Neural cell (in vitro differentiated cells): Measurements from ENCODE around the gene SLC25A4. TPM values are rescaled to one million over a fixed set of nuclear protein-coding genes. Genes with fewer than 3 reads are reported as not detected.
"Not testable (repeated sequence)": the region's sequence is repeated elsewhere in the genome, so short reads cannot be mapped to it uniquely, and the experiment has no call there.

ENCODE experiments used
- H2AFZ ChIP-seq: fragments of 200-600, 300-800 bp; sonication (generic), shearing (Covaris generic); 2 replicates; pipeline ENCODE4 v1.6.0; 2014; ENCODE audit warnings: low read depth, mild to moderate bottlenecking, antibody characterized with exemption, low read length, moderate library complexity
- H3F3A ChIP-seq: fragments of 200-600 bp; shearing (Covaris generic); 2 replicates; pipeline ENCODE4 v1.6.1; 2016; ENCODE audit warnings: mild to moderate bottlenecking, moderate library complexity, mixed read lengths, antibody characterized with exemption, low read length; ENCODE audit not compliant: insufficient read depth, poor library complexity, severe bottlenecking
- H3K27ac ChIP-seq: fragments of 200-600, 300-800 bp; sonication (generic), shearing (Covaris generic); 2 replicates; pipeline ENCODE4 v1.5.1; 2014; ENCODE audit warnings: mild to moderate bottlenecking, low read length, moderate library complexity
- H3K27me3 ChIP-seq: fragments of 300-800, 200-600 bp; sonication (generic), shearing (Covaris generic); 2 replicates; pipeline ENCODE4 v1.6.0; 2014; ENCODE audit warnings: mild to moderate bottlenecking, low read depth, low read length, moderate library complexity; ENCODE audit not compliant: insufficient read depth
- H3K36me3 ChIP-seq: fragments of 300-800, 200-600 bp; sonication (generic), shearing (Covaris generic); 2 replicates; pipeline ENCODE4 v1.5.1; 2014; ENCODE audit warnings: mild to moderate bottlenecking, antibody characterized with exemption, low read length, moderate library complexity; ENCODE audit not compliant: insufficient read depth
- H3K4me2 ChIP-seq: fragments of 300-800, 200-600 bp; sonication (generic), shearing (Covaris generic); 2 replicates; pipeline ENCODE4 v1.6.0; 2014; ENCODE audit warnings: mild to moderate bottlenecking, low read length
- H3K4me3 ChIP-seq: fragments of 300-800, 200-600 bp; sonication (generic), shearing (Covaris generic); 2 replicates; pipeline ENCODE4 v1.5.1; 2014; ENCODE audit warnings: mild to moderate bottlenecking, low read length, moderate library complexity
- H3K79me2 ChIP-seq: fragments of 200-600 bp; shearing (Covaris generic); replicated peaks from 2 replicates; pipeline ENCODE4 v1.6.0; 2014; ENCODE audit warnings: mild to moderate bottlenecking, low read length, moderate library complexity; ENCODE audit not compliant: insufficient read depth
- H3K9ac ChIP-seq: fragments of 300-800, 200-600 bp; sonication (generic), shearing (Covaris generic); 2 replicates; pipeline ENCODE4 v1.6.1; 2016; ENCODE audit warnings: mild to moderate bottlenecking, low read length, mixed read lengths
- H3K9me2 ChIP-seq: fragments of 200-600 bp; shearing (Covaris generic); 2 replicates; pipeline ENCODE4 v1.6.1; 2016; ENCODE audit warnings: mild to moderate bottlenecking, low read length, mixed read lengths; ENCODE audit not compliant: insufficient read depth
- H3K9me3 ChIP-seq: fragments of 200-600, 300-800 bp; sonication (generic), shearing (Covaris generic); 2 replicates; pipeline ENCODE4 v1.6.1; 2016; ENCODE audit warnings: mild to moderate bottlenecking, mixed run types, low read length, moderate library complexity, mixed read lengths
- H4K20me1 ChIP-seq: fragments of 200-600 bp; shearing (Covaris generic); 2 replicates; pipeline ENCODE4 v1.6.1; 2016; ENCODE audit warnings: mild to moderate bottlenecking, mixed run types; ENCODE audit not compliant: insufficient read depth
- EP300 ChIP-seq: fragments of 450-650 bp; conservative IDR thresholded peaks from 2 replicates; pipeline ENCODE4 v1.6.1; 2014; ENCODE audit warnings: antibody characterized with exemption, mild to moderate bottlenecking, moderate library complexity; ENCODE audit not compliant: poor library complexity, severe bottlenecking
- EZH2 ChIP-seq: fragments of 200-600, 300-800 bp; shearing (Covaris generic), sonication (generic); IDR thresholded peaks from 2 replicates; pipeline ENCODE4 v1.6.1; 2014; ENCODE audit warnings: antibody characterized with exemption, low read length, borderline replicate concordance, mild to moderate bottlenecking; ENCODE audit not compliant: insufficient read depth, poor library complexity, severe bottlenecking
- MXI1 ChIP-seq: fragments of 450-650 bp; conservative IDR thresholded peaks from 2 replicates; pipeline ENCODE4 v1.6.1; 2014; ENCODE audit warnings: antibody characterized with exemption, mild to moderate bottlenecking; ENCODE audit not compliant: poor library complexity, severe bottlenecking
- POLR2AphosphoS5 ChIP-seq: IDR thresholded peaks from 2 replicates; pipeline ENCODE4 v1.6.1; 2012
- RAD21 ChIP-seq: fragments of 450-650 bp; conservative IDR thresholded peaks from 2 replicates; pipeline ENCODE4 v1.6.1; 2014; ENCODE audit warnings: antibody characterized with exemption, mild to moderate bottlenecking, moderate library complexity
- SMC3 ChIP-seq: fragments of 450-650 bp; conservative IDR thresholded peaks from 2 replicates; pipeline ENCODE4 v1.6.1; 2014; ENCODE audit warnings: antibody characterized with exemption, mild to moderate bottlenecking, moderate library complexity; ENCODE audit not compliant: poor library complexity
- TAF1 ChIP-seq: IDR thresholded peaks from 2 replicates; pipeline ENCODE4 v1.6.1; 2012; ENCODE audit warnings: low read depth
- polyA plus RNA-seq: library from polyadenylated mRNA; depleted of rRNA; stranded (reverse); fragments of >200 nt; gene quantifications from 2 replicates; pipeline ENCODE4 v1.2.3, GENCODE V29; 2014
- TF ChIP-seq, protein P1 (sequence below): fragments of 450-650 bp; IDR thresholded peaks from 2 replicates; pipeline ENCODE4 v1.5.1; 2014; ENCODE audit warnings: antibody characterized with exemption, mild to moderate bottlenecking, moderate library complexity; ENCODE audit not compliant: poor library complexity, severe bottlenecking
- TF ChIP-seq, protein P2 (sequence below): IDR thresholded peaks from 2 replicates; pipeline ENCODE4 v1.6.1; 2012; ENCODE audit warnings: borderline replicate concordance

Gene SLC25A4
- polyA plus RNA-seq, 1 donor from 2014 or later, result 140 TPM

DNA sequence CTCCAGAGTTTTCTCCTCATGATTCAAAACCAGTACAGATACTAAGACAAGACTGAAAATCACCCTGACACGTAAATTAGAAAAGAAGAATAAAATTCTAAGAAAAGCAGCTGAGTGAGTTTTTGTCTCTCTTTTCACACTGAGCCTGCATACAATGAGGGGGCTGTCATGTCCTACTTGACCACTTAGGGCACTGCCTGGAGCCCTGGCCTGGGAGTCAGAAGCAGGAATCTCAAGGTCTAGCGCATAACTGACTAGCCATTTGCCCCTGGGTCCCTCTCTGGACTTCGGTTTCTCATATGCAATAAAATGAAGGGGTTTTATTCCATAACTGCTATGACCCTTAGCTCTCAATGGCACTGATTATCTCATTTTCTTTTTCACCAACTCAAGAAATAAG lies 36.7 kb upstream of the SLC25A4 start:
- no peak overlapping the region for H3K4me3 ChIP-seq
- H3K79me2 ChIP-seq, result no peaks in the 10 kb centered on the region
- no peak overlapping the region for H2AFZ ChIP-seq
- no peaks in the 10 kb centered on the region for H4K20me1 ChIP-seq
- no peak overlapping the region for H3K9ac ChIP-seq
- H3K4me2 ChIP-seq, result no peak overlapping the region
- H3K27ac ChIP-seq, result no peak overlapping the region
- no peaks in the 10 kb centered on the region for H3F3A ChIP-seq
- H3K36me3 ChIP-seq, result no peaks in the 10 kb centered on the region
- no peaks in the 10 kb centered on the region for H3K9me2 ChIP-seq
- H3K9me3 ChIP-seq, result no peaks in the 10 kb centered on the region
- TF ChIP-seq EZH2, result no peak
- TF ChIP-seq, protein P1, sequence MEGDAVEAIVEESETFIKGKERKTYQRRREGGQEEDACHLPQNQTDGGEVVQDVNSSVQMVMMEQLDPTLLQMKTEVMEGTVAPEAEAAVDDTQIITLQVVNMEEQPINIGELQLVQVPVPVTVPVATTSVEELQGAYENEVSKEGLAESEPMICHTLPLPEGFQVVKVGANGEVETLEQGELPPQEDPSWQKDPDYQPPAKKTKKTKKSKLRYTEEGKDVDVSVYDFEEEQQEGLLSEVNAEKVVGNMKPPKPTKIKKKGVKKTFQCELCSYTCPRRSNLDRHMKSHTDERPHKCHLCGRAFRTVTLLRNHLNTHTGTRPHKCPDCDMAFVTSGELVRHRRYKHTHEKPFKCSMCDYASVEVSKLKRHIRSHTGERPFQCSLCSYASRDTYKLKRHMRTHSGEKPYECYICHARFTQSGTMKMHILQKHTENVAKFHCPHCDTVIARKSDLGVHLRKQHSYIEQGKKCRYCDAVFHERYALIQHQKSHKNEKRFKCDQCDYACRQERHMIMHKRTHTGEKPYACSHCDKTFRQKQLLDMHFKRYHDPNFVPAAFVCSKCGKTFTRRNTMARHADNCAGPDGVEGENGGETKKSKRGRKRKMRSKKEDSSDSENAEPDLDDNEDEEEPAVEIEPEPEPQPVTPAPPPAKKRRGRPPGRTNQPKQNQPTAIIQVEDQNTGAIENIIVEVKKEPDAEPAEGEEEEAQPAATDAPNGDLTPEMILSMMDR, result no peak
- TF ChIP-seq RAD21, result no peak
- TF ChIP-seq, protein P2, sequence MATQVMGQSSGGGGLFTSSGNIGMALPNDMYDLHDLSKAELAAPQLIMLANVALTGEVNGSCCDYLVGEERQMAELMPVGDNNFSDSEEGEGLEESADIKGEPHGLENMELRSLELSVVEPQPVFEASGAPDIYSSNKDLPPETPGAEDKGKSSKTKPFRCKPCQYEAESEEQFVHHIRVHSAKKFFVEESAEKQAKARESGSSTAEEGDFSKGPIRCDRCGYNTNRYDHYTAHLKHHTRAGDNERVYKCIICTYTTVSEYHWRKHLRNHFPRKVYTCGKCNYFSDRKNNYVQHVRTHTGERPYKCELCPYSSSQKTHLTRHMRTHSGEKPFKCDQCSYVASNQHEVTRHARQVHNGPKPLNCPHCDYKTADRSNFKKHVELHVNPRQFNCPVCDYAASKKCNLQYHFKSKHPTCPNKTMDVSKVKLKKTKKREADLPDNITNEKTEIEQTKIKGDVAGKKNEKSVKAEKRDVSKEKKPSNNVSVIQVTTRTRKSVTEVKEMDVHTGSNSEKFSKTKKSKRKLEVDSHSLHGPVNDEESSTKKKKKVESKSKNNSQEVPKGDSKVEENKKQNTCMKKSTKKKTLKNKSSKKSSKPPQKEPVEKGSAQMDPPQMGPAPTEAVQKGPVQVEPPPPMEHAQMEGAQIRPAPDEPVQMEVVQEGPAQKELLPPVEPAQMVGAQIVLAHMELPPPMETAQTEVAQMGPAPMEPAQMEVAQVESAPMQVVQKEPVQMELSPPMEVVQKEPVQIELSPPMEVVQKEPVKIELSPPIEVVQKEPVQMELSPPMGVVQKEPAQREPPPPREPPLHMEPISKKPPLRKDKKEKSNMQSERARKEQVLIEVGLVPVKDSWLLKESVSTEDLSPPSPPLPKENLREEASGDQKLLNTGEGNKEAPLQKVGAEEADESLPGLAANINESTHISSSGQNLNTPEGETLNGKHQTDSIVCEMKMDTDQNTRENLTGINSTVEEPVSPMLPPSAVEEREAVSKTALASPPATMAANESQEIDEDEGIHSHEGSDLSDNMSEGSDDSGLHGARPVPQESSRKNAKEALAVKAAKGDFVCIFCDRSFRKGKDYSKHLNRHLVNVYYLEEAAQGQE, result no peak
- TF ChIP-seq POLR2AphosphoS5, result no peak
- TF ChIP-seq SMC3, result no peak
- no peak for TF ChIP-seq EP300
- no peak for TF ChIP-seq TAF1
- no peak for TF ChIP-seq MXI1
- H3K27me3 ChIP-seq, result no peaks in the 10 kb centered on the region

DNA sequence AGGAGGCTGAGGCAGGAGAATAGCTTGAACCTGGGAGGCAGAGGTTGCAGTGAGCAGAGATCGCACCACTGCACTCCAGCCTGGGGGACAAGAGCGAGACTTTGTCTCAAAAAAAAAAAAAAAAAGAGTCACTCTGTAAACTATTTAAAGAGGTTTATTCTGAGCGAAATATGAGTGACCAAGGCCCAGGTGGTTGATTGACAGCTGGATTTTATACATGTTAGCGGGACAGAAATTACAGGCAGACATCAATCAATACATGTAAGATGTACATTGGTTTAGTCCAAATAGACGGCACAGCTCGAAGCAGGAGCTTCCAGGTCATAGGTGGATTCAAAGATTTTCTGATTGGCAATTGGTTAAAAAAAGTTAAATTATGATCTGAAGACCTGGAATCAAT lies 35.5 kb upstream of the SLC25A4 start:
- not testable (repeated sequence) for H3K36me3 ChIP-seq, H3K27ac ChIP-seq, H3K9me2 ChIP-seq, H3K9ac ChIP-seq, H3K4me3 ChIP-seq, H3K27me3 ChIP-seq, H3K9me3 ChIP-seq, H4K20me1 ChIP-seq, H3K79me2 ChIP-seq, H2AFZ ChIP-seq, H3K4me2 ChIP-seq, H3F3A ChIP-seq

DNA sequence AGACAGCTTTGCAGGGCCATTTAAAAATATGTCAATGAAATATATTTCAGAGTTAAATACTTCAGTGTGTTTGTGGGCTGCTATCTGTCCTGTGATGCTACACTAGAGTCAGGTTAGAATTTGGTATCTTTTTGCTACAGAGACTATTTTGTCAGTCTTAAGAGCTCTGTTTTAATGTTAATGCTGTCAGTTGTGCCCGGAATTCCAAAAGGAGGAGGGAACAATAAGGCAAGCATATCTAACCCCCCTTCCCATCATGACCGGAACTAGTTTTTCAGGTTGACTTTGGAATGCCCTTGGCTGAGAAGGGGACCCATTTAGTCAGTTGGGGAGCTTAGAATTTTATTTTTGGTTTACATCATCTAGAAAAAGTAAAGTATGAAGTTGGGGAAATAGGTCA lies 34.9 kb upstream of the SLC25A4 start:
- TF ChIP-seq SMC3 (no peak), TAF1 (no peak), EP300 (no peak), POLR2AphosphoS5 (no peak), RAD21 (no peak), EZH2 (no peak), MXI1 (no peak)
- TF ChIP-seq, protein P1, result no peak
- TF ChIP-seq, protein P2, result no peak
- Histone ChIP-seq H3K79me2 (no peaks in the 10 kb centered on the region), H3K27ac (no peak overlapping the region), H3K4me2 (no peak overlapping the region), H3K9ac (no peak overlapping the region), H3K9me3 (no peaks in the 10 kb centered on the region), H3K36me3 (no peaks in the 10 kb centered on the region), H3F3A (no peaks in the 10 kb centered on the region), H3K4me3 (no peak overlapping the region), H4K20me1 (no peaks in the 10 kb centered on the region), H2AFZ (no peak overlapping the region), H3K27me3 (no peaks in the 10 kb centered on the region), H3K9me2 (no peaks in the 10 kb centered on the region)
